ENCODE measurements around the gene PKD1.

- TF ChIP-seq CTCF (IDR thresholded peaks at IDR 0.05) (no peak), POLR2A (IDR thresholded peaks at IDR 0.05) (no peak), POLR2AphosphoS5 (IDR thresholded peaks at IDR 0.05) (no peak)
Observed at GRCh38 chr16:2184346-2184745, 48.6 kb upstream of the PKD1 start.
